Astrocyte of the hippocampus (primary cell): Measurements from ENCODE around the gene SIK3.

Experiments
- DNase-seq: peaks from one replicate; pipeline ENCODE4 v3.0.0; 2011; ENCODE audit warnings: low read depth, low spot score

The SIK3 gene

GRCh38 chr11:116901211-116901610 is 197.0 kb downstream of the SIK3 start:
- DNase-seq, result no peak

GRCh38 chr11:116896211-116896610 is 202.0 kb downstream of the SIK3 start:
- no peak for DNase-seq

DNA sequence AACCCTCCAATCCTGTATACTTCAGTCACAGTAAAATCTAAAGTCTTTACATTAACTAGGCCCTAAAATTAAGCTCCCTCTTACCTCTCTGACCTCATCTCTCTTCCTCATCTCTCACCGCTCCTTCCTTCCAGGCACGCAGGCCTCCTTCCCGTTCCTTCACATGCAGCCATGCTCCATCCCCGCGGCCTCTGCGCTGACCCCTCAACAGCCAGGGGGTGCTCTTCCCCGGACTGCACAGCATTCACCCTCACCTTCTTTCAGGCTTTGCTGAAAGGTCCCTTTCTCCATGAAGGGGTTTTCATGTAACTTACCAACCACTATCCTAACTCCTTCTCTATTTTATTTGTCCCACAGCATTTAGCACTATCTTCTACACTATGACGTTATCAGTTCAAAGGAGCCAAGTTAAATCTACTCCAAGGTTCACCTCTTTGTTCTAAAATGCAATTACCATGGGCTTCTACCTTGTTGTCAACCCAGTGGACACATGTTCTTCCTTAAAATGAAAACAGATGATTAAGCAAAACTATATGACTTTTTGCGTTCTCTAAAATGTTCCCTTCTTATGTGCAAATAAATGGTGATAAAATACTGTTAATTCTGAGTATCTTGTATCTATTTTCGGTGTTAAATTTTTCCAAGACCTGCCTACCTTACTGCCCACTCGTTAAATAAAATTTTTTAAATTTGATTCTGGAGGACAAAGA is 203.0 kb downstream of the SIK3 start:
- DNase-seq, result no peak

GRCh38 chr11:116893906-116894305 is 204.3 kb downstream of the SIK3 start:
- no peak for DNase-seq

GRCh38 chr11:116893437-116893836 is 204.8 kb downstream of the SIK3 start:
- no peak for DNase-seq

GRCh38 chr11:116892374-116892773 is 205.9 kb downstream of the SIK3 start:
- DNase-seq, result no peak

GRCh38 chr11:116891746-116892145 is 206.5 kb downstream of the SIK3 start:
- DNase-seq, result no peak

- no peak for DNase-seq
Observed at GRCh38 chr11:116890607-116891006, 207.6 kb downstream of the SIK3 start.

GRCh38 chr11:116890193-116890592 is 208.0 kb downstream of the SIK3 start:
- no peak for DNase-seq

GRCh38 chr11:116888884-116889549 is 209.2 kb downstream of the SIK3 start:
- DNase-seq, result no peak

DNA sequence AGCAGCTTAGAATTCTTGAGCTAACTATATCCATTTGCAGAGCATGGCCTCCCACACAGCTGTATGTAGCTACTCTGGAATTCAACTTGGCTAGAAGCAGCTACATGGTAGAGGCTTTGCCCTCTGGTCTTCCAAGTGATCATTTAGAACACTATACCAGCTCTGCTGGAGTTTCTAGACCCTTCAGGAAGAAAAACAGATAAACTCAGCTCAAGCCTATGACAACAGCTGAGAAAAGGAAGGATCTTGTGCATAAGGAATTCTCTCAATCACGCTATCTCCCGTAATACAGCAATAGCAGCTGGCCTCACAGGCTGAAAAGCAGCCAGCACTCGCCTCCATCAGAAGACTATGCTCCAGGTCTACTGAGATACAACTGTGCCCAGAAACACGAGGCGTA is 210.2 kb downstream of the SIK3 start:
- DNase-seq, result peak; percentile 47

GRCh38 chr11:116885951-116886655 is 212.1 kb downstream of the SIK3 start:
- DNase-seq, result peak; percentile 73

DNA sequence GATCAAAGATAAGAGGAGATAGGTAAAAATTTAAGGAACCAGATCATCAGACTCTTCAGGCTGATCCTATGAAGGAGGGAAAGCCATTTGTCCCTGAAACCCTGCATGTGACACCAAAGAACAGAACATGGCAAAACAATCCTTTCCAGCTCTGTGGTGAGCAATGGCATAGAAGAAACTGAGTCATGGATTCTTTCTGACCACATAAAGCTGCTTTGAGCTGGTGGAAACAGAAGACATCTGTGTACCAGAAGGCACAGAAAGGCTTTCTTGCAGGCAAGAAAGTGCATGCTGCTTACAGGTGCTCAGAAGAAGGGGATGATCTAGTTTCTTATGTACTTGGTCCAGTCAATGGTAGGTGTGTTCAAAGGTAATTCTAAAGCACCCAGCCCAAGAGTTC is 215.8 kb downstream of the SIK3 start:
- peak; percentile 70 for DNase-seq

DNA sequence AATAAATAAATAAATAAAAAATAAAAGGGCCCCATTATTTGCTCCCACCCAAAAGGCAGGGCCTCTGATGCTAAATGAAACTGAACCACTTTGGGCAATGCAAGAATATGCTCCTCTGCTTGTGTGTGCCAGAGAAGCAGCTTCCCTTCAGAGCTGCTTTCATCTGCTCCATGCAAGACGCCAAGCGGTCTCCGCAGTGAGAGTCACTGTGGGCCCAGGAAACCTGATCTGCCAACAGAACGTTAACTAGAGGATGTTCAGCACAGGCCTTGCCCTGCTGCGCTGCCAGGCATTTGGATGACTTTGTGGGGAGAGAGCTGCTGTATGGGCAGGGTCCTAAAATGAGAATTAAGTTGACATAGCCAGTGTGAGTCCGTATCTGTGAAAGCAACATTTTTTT is 217.1 kb downstream of the SIK3 start:
- no peak for DNase-seq

DNA sequence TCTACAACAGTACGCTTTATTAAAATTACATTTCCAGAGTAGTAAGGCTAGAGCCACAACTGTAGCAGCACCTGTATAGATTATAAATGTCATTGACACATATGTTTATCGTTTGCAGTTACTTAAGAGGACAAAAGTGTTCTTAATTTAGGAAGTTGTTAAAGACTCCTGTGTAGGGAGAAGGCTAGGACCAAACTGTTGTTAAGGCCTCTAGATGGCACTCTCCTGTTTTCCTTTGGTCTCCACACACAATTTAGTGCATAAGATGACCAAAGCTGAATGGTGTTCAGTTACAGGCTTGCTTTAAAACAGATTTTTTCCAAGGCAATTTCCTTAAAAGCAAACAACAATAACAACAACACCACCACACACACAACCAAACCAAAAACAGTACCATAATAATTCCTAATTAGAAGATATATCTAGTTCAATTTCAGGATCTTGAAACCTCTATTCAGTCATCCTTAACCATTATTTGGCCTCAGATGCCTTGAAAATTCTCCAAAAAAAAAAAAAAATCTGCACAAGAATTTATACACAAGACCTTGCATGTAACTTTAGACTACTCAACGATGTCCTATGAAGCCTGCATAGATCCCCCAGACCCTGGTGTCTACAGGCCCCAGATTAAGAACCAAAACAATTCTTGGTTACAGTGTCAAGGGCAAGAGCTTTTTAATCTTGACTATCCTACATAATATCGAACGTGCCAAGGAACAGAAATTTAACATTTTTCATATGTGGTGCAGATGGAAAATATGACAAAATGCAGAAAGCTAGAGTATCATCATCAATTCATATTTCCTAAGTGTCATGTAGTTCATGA is 218.2 kb downstream of the SIK3 start:
- DNase-seq, result peak; percentile 85

DNA sequence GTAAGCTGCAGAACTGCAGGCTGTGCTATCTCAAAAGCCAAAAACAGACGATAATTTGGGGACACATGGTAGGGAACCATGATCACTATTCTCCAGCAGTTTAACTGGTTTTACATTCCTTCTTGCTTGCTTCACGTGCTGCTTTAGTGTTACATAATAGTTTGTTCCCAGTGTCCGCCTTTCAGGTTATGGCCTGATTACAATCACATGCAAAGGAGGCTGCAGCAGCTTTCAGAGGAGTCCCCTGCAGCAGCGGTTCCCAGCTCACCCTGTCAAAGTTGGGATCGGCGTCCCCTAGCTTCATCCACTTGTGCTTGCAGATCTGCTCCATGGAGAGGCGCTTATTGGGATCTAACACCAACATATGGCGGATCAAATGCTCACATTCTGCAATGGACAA is 221.6 kb downstream of the SIK3 start:
- DNase-seq, result no peak

- no peak for DNase-seq
Observed at GRCh38 chr11:116875194-116875593, 223.0 kb downstream of the SIK3 start.

- no peak for DNase-seq
Observed at GRCh38 chr11:116874251-116874650, 224.0 kb downstream of the SIK3 start.

GRCh38 chr11:116873381-116873780 is 224.8 kb downstream of the SIK3 start:
- no peak for DNase-seq

DNA sequence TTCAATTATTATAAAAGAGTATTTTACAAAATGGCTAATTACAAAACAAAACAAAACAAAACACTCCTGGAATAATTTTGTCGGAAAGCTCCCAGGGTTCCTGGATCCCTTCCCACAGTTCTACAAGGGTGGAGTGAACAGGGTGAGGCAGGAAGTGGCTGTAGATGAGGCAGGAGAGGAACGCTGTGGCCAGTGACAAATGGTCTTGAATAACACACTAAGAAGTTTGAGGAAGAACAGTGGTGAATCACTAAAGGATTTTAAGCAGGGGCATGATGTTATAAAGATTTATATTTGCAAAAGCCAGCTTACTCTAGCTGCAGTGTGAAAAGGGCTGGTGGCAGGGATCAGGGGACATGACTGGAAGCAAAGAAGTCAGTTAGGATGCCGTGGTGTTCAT is 227.0 kb downstream of the SIK3 start:
- peak; percentile 78 for DNase-seq

- no peak for DNase-seq
Observed at GRCh38 chr11:116870054-116870453, 228.2 kb downstream of the SIK3 start.

DNA sequence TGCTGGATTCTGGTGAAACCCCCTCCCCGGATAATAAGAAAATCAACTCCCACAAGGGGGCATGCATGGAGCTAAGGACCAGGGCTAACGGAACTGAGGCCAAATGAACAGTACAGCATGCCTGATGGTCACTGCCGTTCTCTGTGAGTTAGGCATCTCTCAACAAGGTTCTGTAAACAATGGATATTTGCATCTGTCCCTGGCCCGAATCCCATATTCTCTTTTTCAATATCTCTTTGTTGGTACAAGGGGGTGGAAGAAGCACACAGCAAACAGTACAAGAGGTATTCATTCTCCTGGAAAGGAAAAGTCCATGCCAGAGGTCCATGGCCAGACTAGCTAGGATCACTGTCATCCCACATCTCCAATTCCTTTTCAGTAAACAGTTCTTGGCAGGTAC is 228.6 kb downstream of the SIK3 start:
- no peak for DNase-seq
